IPS DF 6.9 (cell line): ENCODE data around the gene HPCAL1.

Experiments
- DNase-seq: peaks from one replicate; pipeline ENCODE4 v3.0.0-alpha.2; 2013; ENCODE audit warnings: low read depth, low spot score
- H3K27ac ChIP-seq: one replicate; pipeline ENCODE4 v1.5.1; 2013; ENCODE audit warnings: low read length, control low read depth
- H3K27me3 ChIP-seq: 2 replicates; pipeline ENCODE4 v1.6.1; 2013; ENCODE audit warnings: mild to moderate bottlenecking, low read length; ENCODE audit not compliant: control insufficient read depth, insufficient read depth
- H3K36me3 ChIP-seq: 2 replicates; pipeline ENCODE4 v1.6.1; 2013; ENCODE audit warnings: low read length; ENCODE audit not compliant: control insufficient read depth, insufficient read depth
- H3K4me1 ChIP-seq: 2 replicates; pipeline ENCODE4 v1.6.1; 2013; ENCODE audit warnings: low read length; ENCODE audit not compliant: control insufficient read depth, insufficient read depth
- H3K4me3 ChIP-seq: 2 replicates; pipeline ENCODE4 v1.5.1; 2013; ENCODE audit warnings: mild to moderate bottlenecking, low read length
- H3K9me3 ChIP-seq: 2 replicates; pipeline ENCODE4 v1.6.1; 2013; ENCODE audit warnings: low read length, inconsistent platforms; ENCODE audit not compliant: control insufficient read depth, insufficient read depth
- WGBS: extraction: QIAGEN DNeasy Blood & Tissue Kit; methylation state at CpG from one replicate; pipeline ENCODE4 v1.1.7; 2013; ENCODE audit warnings: mixed read lengths, missing lambda C conversion rate; ENCODE audit not compliant: insufficient read length, insufficient coverage; 5-methylcytosine and 5-hydroxymethylcytosine counted together

HPCAL1 gene

DNA sequence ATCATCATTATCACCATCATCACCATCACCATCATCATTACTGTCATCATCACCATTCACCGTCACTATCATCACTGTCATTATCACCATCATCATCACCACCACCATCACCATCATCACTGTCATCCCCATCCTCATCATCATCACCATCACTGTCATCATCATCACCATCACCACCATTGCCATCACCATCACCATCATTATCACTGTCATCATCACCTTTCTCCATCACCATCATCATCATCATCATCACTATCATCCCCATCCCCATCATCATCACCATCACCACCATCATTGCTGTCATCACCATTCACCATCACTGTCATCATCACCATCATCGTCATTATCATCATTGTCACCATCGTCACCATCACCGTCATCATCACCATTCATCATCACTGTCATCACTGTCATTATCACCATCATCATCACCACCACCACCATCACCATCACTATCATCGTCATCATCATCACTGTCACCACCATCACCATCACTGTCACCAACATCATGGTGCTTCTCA is 9.8 kb downstream of the HPCAL1 start:
- Histone ChIP-seq H3K27ac (no peak overlapping the region), H3K4me1 (no peaks in the 10 kb centered on the region), H3K4me3 (no peak overlapping the region), H3K27me3 (no peaks in the 10 kb centered on the region), H3K9me3 (no peaks in the 10 kb centered on the region), H3K36me3 (no peaks in the 10 kb centered on the region)
- no CpG with 5 or more reads among the region's 5 CpGs for WGBS
- no peak for DNase-seq

DNA sequence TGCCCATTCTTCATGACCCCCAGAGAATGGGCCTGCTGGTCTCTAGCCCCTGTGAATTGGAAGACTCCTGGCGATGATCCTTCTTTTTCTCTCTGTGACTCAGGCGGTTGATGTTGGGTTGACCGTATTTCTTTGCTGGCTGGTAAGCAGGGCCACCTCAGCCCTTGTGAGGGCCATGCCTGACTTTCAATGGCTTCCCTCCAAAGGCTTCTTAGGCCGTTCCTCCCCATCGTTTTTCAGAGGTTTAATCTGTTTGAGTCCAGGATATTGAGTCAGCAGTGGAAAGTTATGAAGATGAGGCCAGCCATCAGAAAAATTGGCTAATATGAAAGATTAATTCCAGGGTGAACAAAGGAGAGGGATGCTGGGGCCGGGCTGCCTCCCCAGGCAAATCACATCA is 13.6 kb downstream of the HPCAL1 start:
- Histone ChIP-seq H3K27ac (no peak overlapping the region), H3K9me3 (no peaks in the 10 kb centered on the region), H3K36me3 (no peaks in the 10 kb centered on the region), H3K27me3 (no peaks in the 10 kb centered on the region), H3K4me1 (no peaks in the 10 kb centered on the region), H3K4me3 (no peak overlapping the region)
- no CpG with 5 or more reads among the region's 6 CpGs for WGBS
- no peak for DNase-seq

DNA sequence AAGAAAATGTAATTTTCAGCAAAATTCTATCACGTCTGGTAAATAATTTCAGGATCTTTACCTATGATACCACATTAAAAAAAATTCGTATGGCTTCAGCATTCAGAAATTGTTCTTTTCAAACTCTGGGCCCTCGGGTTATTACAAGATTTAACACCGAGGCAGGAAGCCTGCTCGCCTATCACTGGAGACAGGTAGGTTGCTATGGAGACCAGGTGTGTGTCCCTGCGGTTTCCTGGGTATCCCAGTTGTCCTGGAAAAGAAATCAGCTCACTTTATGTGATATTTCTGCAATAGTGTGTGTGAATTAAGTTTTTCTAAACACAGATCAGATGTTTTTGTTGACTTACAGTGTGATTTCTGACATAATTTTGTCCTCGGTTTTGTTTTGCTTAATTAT is 14.2 kb downstream of the HPCAL1 start:
- no peak for DNase-seq
- no CpG with 5 or more reads among the region's 7 CpGs for WGBS
- H3K4me1 ChIP-seq: no peaks in the 10 kb centered on the region
- no peaks in the 10 kb centered on the region for H3K27me3 ChIP-seq
- no peaks in the 10 kb centered on the region for H3K36me3 ChIP-seq
- H3K4me3 ChIP-seq: no peak overlapping the region
- H3K9me3 ChIP-seq: no peaks in the 10 kb centered on the region
- H3K27ac ChIP-seq: no peak overlapping the region

DNA sequence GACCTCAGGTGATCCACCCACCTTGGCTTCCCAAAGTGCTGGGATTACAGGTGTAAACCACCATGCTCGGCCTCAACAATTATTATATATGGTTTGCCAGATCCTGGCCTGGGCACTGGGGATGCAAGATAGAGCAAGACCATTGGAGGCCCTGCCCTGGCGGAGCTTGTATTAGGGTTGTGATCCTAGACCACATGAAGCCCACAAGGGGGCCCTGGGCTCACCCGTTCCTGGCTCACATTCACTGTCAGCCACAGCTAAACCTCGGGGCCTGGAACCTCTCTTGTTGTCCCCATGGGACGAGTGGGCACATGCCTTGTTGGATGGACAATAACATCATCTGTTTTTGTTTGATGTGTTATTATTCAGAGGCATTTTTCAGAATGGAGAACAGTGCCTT is 14.9 kb downstream of the HPCAL1 start:
- H3K4me3 ChIP-seq: no peak overlapping the region
- H3K4me1 ChIP-seq: no peaks in the 10 kb centered on the region
- no peaks in the 10 kb centered on the region for H3K9me3 ChIP-seq
- no peaks in the 10 kb centered on the region for H3K36me3 ChIP-seq
- H3K27me3 ChIP-seq: no peaks in the 10 kb centered on the region
- H3K27ac ChIP-seq: no peak overlapping the region
- WGBS: no CpG with 5 or more reads among the region's 5 CpGs
- DNase-seq: no peak

DNA sequence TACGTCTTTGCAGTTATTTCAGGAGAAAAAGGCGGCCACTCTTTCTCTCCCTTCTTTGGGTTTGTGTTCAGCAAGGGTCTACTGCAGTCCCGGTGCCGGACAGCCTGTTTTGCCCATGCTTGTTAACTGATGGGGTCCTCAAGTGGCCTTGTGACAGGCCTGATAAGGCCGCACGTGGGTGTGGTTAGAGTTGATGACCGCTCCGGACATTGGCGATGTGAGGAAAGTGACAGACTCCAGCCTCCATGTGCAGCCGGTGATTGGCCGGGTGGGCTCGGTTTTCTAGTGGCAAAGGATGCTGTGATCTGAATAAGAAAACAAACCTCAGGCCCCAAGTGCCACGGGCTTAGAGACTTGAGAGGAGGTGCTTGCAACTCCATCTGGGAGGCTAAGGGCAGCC is 15.6 kb downstream of the HPCAL1 start:
- Histone ChIP-seq H3K4me1 (no peaks in the 10 kb centered on the region), H3K4me3 (no peak overlapping the region), H3K9me3 (no peaks in the 10 kb centered on the region), H3K36me3 (no peaks in the 10 kb centered on the region), H3K27ac (no peak overlapping the region), H3K27me3 (no peaks in the 10 kb centered on the region)
- WGBS: no CpG with 5 or more reads among the region's 13 CpGs
- no peak for DNase-seq

DNA sequence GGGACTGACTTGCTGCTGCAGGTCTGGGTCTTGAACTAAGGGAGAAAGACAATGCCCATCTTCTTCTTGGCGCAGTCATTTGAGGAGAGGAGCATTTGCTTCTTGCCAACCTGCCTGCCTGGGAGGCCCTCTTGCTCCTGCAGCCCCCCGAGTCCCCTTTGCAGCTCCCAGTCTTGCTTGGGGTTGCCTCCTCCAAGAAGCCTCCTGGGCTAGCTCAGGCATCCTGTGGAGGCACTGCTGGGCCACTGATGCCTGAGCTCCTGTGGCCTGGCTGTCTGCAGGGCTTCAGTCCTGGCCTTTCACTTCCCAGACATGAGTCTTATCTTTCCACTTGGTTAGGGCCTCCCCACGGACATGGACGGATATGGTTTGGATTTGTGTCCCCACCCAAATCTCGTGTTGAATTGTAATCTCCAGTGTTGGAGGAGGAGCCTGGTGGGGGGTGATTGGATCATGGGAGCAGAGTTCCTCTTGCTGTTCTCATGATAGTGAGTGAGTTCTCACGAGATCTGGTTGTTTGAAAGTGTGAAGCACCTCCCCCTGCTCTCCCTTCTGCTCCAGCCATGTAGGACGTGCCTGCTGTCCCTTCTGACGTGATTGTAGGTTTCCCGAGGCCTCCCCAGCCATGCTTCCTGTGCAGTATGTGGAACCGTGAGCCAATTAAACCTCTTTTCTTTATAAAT is 17.3 kb downstream of the HPCAL1 start:
- Histone ChIP-seq H3K4me1 (no peaks in the 10 kb centered on the region; the same call in 1 of the 2 replicates), H3K27me3 (no peaks in the 10 kb centered on the region), H3K27ac (no peak overlapping the region), H3K4me3 (no peak overlapping the region), H3K9me3 (no peaks in the 10 kb centered on the region), H3K36me3 (no peaks in the 10 kb centered on the region)
- no peak for DNase-seq
- whole genome bisulfite sequencing: no CpG with 5 or more reads among the region's 10 CpGs

DNA sequence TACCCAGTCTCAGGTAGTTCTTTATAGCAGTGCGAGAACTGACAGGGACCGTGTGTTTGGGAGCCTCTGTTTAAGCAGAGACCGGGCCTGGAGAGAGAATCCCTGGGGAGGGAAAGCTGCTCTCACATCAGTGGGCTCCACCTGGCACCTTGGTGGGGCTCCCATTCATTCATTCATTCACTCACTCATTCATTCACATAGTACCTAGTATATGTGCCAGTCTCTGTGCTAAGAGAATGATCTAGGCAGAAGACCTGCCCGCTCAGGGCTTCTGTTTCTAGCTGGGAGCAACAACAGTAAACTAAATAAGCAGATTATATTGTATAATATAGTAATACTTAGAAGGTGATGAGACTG is 17.8 kb downstream of the HPCAL1 start:
- Histone ChIP-seq H3K27me3 (no peaks in the 10 kb centered on the region), H3K36me3 (no peaks in the 10 kb centered on the region), H3K4me1 (no peaks in the 10 kb centered on the region; the same call in 1 of the 2 replicates), H3K9me3 (no peaks in the 10 kb centered on the region), H3K27ac (no peak overlapping the region), H3K4me3 (no peak overlapping the region)
- no CpG with 5 or more reads among the region's 4 CpGs for WGBS
- no peak for DNase-seq

DNA sequence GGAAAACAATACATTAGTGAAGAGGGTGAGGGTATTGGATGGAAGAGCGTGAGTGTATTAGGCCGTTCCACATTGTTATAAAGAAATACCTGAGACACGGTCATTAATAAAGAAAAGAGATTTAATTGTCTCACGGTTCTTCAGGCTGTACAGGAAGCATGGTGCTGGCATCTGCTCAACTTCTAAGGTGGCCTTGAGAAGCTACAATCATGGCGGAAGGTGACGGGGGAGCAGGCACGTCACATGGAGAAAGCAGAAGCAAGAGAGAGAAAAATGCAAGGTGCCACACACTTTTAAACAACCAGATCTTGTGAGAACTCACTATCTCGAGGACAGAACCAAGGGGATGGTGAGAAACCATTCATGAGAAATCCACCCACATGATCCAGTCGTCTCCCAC is 18.2 kb downstream of the HPCAL1 start:
- 100% methylated on average over 2 of the region's 9 CpGs for WGBS
- no peaks in the 10 kb centered on the region for H3K36me3 ChIP-seq
- H3K4me3 ChIP-seq: no peak overlapping the region
- no peaks in the 10 kb centered on the region for H3K27me3 ChIP-seq
- H3K4me1 ChIP-seq: no peaks in the 10 kb centered on the region; the same call in 1 of the 2 replicates
- H3K9me3 ChIP-seq: no peaks in the 10 kb centered on the region
- no peak for DNase-seq
- H3K27ac ChIP-seq: no peak overlapping the region

DNA sequence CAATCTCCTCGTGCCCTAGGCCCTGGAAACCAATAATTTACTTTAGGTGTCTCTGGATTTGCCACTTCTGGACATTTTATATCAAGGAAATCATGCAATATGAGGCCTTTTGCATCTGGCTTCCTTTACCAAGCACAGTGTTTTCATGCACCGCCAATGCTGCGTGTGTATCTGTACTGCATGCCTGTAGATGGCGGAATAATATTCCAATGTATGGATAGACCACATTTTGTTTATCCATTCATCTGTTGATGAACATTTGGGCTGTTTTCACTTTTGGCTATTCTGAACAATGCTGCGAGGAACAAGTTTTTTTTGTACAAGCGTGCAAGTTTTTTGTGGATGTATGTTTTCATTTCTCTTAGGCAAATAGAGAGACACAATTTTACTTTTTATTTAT is 18.9 kb downstream of the HPCAL1 start:
- Histone ChIP-seq H3K27ac (no peak overlapping the region), H3K36me3 (no peaks in the 10 kb centered on the region), H3K4me1 (no peaks in the 10 kb centered on the region; the same call in 1 of the 2 replicates), H3K27me3 (no peaks in the 10 kb centered on the region), H3K9me3 (no peaks in the 10 kb centered on the region), H3K4me3 (no peak overlapping the region)
- WGBS: no CpG with 5 or more reads among the region's 6 CpGs
- DNase-seq: no peak

DNA sequence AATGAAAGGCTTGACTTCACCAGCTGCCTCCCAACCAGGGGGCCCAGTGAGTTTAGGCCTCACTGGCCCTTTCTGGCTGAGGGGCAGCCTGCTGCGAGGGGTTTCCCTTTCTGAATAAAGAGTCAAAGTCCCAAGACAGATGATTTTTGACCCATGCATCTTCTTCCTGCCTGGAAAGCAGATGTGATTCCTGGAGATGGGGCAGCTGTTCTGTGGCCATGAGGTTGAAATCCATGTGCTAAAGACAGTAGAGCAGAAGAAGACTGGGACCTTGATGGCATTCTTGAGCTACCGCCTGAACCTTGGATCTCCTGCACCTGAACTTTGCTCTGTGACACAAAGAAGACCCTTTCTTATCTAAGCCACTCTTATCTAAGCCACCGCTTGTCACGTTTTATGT is 19.8 kb downstream of the HPCAL1 start:
- H3K4me3 ChIP-seq: no peak overlapping the region
- H3K36me3 ChIP-seq: no peaks in the 10 kb centered on the region
- no peak for DNase-seq
- no peaks in the 10 kb centered on the region; the same call in 1 of the 2 replicates for H3K4me1 ChIP-seq
- no peak overlapping the region for H3K27ac ChIP-seq
- no peaks in the 10 kb centered on the region for H3K9me3 ChIP-seq
- no CpG with 5 or more reads among the region's 4 CpGs for WGBS
- H3K27me3 ChIP-seq: no peaks in the 10 kb centered on the region

DNA sequence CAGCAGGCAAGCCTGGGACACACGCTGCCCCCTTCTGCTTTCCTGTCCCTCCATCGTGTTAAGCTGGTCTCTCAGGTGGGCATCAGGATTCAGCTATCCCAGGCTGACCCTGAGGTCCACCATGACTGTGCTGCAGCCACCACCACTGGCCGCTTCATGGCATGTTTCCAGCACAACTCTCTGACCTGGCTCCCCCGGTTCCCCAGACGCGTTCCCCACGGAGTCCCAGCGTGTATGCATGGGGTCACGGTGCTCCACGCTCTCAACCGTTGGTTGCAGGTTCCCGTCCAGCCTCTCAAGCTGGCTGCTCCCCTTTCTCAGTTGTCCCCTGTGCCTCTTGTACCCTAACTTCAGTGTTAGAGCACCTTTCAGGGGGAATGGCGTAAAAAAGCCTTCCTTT is 20.3 kb downstream of the HPCAL1 start:
- H3K4me1 ChIP-seq: no peaks in the 10 kb centered on the region; the same call in 1 of the 2 replicates
- WGBS: no CpG with 5 or more reads among the region's 13 CpGs

More for the DNA sequence above, 20.3 kb downstream of the HPCAL1 start:
- Histone ChIP-seq H3K4me3 (no peak overlapping the region), H3K27ac (no peak overlapping the region), H3K27me3 (no peaks in the 10 kb centered on the region), H3K36me3 (no peaks in the 10 kb centered on the region), H3K9me3 (no peaks in the 10 kb centered on the region)
- no peak for DNase-seq
